NB4 (cell line): ENCODE data around the gene PGA5.

Source experiments
- CTCF ChIP-seq: IDR thresholded peaks from one replicate; pipeline ENCODE4 v1.5.1; 2012; ENCODE audit warnings: low read depth, low read length
- MAX ChIP-seq: IDR thresholded peaks from 2 replicates; pipeline ENCODE4 v1.6.1; 2011; ENCODE audit warnings: low read depth, low read length
- POLR2A ChIP-seq: IDR thresholded peaks from 2 replicates; pipeline ENCODE4 v1.6.1; 2011; ENCODE audit warnings: mild to moderate bottlenecking; ENCODE audit not compliant: insufficient read length; ENCODE audit errors: extremely low read depth

- TF ChIP-seq CTCF, result no peak
- no peak for TF ChIP-seq MAX
- TF ChIP-seq POLR2A, result no peak
Measured at GRCh38 chr11:61287338-61287977, 46.5 kb downstream of the PGA5 start.
